Measurements from ENCODE around the gene CYSLTR1. TPM values are rescaled to one million over a fixed set of nuclear protein-coding genes. Genes with fewer than 3 reads are reported as not detected.
A peak's percentile ranks its signal among the peaks of the same experiment; 100 is the strongest.
"Not testable (repeated sequence)": the region's sequence is repeated elsewhere in the genome, so short reads cannot be mapped to it uniquely, and the experiment has no call there.

Gene CYSLTR1
- 0.81 TPM for total RNA-seq
- long read RNA-seq = 0 reads

GRCh38 chrX:78327370-78328086 is at the start of gene CYSLTR1:
CYSLTR1 (minus strand) TSS chrX:78327611; CDS start chrX:78273746, 53,865 bp downstream.
- ATAC-seq (ENCODE audit: poor library complexity) (no peak), DNase-seq (no peak)
- intact Hi-C loops (cut with DNase I) = no loop called here

DNA sequence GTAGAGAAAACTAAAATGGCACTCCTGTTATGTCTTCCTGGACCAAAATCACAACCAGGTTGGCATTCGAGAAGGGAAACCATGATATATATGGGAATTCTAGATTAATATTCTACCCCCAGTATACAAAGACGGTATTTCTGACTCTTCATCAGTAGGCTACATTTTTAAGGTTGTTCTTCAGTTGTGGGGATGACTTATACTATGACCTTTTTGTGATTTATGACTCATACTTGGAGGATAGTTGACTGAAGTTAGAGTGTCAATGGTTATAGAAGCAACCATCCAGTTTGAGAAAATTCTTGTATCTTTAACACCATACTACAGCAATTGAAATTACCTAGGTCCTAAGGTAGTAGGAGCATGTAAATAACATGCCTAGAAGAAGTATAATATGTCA is 49.8 kb upstream of the CYSLTR1 start:
- no peak for DNase-seq
- intact Hi-C loops (cut with DNase I) = no loop called here
- no peak for ATAC-seq (ENCODE audit: poor library complexity)

GRCh38 chrX:78375894-78376293 is 48.5 kb upstream of the CYSLTR1 start:
- DNase-seq = no peak
- ATAC-seq (ENCODE audit: poor library complexity) = no peak
- intact Hi-C loops (cut with DNase I) = no loop called here

- intact Hi-C loops (cut with DNase I) = no loop called here
- DNase-seq (no peak), ATAC-seq (ENCODE audit: poor library complexity) (no peak)
These were observed 39.2 kb upstream of the CYSLTR1 start for GRCh38 chrX:78366576-78366975.

GRCh38 chrX:78357342-78358055 is 30.1 kb upstream of the CYSLTR1 start:
- intact Hi-C loops (cut with DNase I) = no loop called here
- ATAC-seq (ENCODE audit: poor library complexity) = no peak
- DNase-seq = no peak

- intact Hi-C loops (cut with DNase I) = no loop called here
- no peak for ATAC-seq (ENCODE audit: poor library complexity)
- no peak for DNase-seq
These were observed 6.1 kb upstream of the CYSLTR1 start for GRCh38 chrX:78333521-78333920.

- intact Hi-C loops (cut with DNase I) = no loop called here
- ATAC-seq (ENCODE audit: poor library complexity) = no peak
- no peak for DNase-seq
These were observed 4.3 kb upstream of the CYSLTR1 start for GRCh38 chrX:78331708-78332107.

DNA sequence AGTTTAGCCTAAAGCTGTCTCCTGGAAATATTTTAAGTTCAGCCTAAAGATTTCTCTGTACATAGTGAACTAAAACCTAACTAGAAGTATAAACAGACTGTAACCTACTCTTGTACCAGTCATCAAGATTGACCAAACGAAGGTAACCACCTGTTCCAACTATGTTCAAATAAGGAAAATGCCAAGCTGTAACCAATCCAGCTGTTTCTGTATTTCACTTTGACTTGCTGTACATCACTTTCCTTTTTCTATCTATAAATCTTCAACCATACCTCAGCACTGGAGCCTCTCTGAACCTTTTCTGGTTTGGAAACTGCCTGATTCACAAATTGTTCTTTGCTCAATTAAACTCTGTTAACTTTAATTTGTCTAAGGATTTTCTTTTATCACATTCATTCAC is 3.1 kb upstream of the CYSLTR1 start:
- intact Hi-C loops (cut with DNase I) = no loop called here
- DNase-seq (no peak), ATAC-seq (ENCODE audit: poor library complexity) (no peak)

DNA sequence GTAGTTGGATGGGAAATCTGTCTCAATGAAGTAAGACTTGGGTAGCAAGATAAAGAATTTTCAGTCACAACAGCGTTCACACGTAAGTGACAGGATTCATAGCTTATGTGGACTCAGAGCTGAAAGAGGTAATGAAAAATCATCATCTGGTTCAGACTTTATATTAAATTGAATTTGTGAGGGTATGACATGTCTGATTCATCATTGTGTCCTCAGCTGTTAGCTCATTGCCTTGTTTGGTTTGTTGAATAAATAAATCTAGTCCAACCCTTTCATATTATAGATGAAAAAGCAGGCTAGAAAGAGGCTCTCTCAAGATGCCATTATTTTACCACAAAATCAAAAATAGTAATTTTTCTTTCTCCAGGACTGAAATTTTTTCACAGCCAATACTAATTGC is 2.7 kb upstream of the CYSLTR1 start:
- intact Hi-C loops (cut with DNase I) = no loop called here
- no peak for ATAC-seq (ENCODE audit: poor library complexity)
- DNase-seq = no peak

DNA sequence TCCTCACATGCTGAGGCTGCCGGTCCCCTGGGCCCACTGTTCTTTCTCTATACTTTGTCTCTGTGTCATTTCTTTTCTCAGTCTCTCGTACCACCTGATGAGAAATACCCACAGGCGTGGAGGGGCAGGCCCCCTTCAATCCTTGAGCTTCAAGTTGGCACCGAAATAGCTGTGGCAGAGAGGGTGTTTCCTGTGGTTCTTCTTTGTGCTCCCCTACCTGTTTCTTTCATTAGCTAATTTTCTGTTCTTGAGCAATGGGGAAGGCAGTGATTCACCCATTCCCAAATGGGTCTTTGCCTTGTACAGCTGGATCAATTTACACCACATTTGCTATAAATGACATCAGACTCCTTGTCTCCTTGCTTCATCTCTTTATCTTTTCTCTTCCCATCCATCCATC is 2.1 kb upstream of the CYSLTR1 start:
- DNase-seq (no peak), ATAC-seq (ENCODE audit: poor library complexity) (no peak)
- intact Hi-C loops (cut with DNase I) = no loop called here

- no peak for ATAC-seq (ENCODE audit: poor library complexity)
- DNase-seq = no peak
- intact Hi-C loops (cut with DNase I) = no loop called here
These were observed 1.0 kb downstream of the CYSLTR1 start for GRCh38 chrX:78326401-78326800.

GRCh38 chrX:78322863-78323262 is 4.5 kb downstream of the CYSLTR1 start:
- intact Hi-C loops (cut with DNase I) = no loop called here
- DNase-seq (no peak), ATAC-seq (ENCODE audit: poor library complexity) (no peak)

- intact Hi-C loops (cut with DNase I) = no loop called here
- ATAC-seq (ENCODE audit: poor library complexity) = peak; percentile 53
These were observed 5.6 kb downstream of the CYSLTR1 start for GRCh38 chrX:78321809-78322208.

GRCh38 chrX:78316265-78316664 is 11.1 kb downstream of the CYSLTR1 start:
- DNase-seq = no peak
- intact Hi-C loops (cut with DNase I) = no loop called here
- ATAC-seq (ENCODE audit: poor library complexity) = peak; percentile 20

More at GRCh38 chrX:78321809-78322208, 5.6 kb downstream of the CYSLTR1 start:
- peak; percentile 42 for DNase-seq

- intact Hi-C loops (cut with DNase I) = no loop called here
- DNase-seq (no peak), ATAC-seq (ENCODE audit: poor library complexity) (no peak)
These were observed 11.7 kb downstream of the CYSLTR1 start for GRCh38 chrX:78315745-78316144.

DNA sequence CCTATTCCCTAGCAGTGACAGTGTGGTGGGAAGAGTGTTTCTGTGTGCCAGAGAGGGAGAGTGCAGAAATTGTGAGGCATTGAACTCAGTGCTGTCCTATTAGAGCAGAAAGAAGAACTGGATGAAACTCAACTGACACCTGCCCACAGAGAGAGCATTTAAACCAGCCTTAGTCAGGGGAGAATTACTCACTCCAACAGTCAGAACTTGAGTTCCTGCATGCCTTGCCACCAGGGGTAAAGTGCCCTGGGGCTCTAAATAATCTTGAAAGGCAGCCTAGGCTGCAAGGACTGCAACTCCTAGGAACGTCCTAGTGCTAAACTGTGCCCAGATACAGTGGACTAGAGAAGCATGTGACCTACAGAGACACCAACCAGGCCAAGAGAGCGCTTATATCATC is 12.8 kb downstream of the CYSLTR1 start:
- intact Hi-C loops (cut with DNase I) = no loop called here
- DNase-seq (no peak), ATAC-seq (ENCODE audit: poor library complexity) (no peak)

DNA sequence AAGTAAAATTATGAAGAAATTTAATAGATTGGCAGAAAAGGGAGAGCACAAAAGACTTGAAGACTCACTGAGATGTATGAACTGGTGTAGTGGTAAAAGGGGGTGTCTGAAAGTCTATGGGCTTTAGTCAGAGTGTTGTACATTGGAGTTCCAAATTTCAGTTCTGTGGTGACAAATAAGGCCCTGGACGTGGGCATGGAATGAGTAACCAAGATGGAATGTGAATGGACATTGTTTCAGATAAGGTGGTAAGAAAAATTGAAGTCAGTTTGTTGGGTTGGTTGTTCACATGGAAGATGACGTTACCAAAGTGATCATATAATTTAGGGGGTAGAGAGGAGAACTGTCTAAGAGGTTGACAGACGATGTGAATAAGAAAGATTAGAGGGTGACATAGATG is 13.9 kb downstream of the CYSLTR1 start:
- ATAC-seq (ENCODE audit: poor library complexity) = no peak
- intact Hi-C loops (cut with DNase I) = no loop called here
- no peak for DNase-seq

- intact Hi-C loops (cut with DNase I) = no loop called here
- no peak for ATAC-seq (ENCODE audit: poor library complexity)
- DNase-seq = no peak
These were observed 19.7 kb downstream of the CYSLTR1 start for GRCh38 chrX:78307665-78308064.

GRCh38 chrX:78303086-78303485 is 24.3 kb downstream of the CYSLTR1 start:
- ATAC-seq (ENCODE audit: poor library complexity) (no peak), DNase-seq (no peak)
- intact Hi-C loops (cut with DNase I) = no loop called here

GRCh38 chrX:78300933-78301332 is 26.5 kb downstream of the CYSLTR1 start:
- intact Hi-C loops (cut with DNase I); ATAC-seq (ENCODE audit: poor library complexity); DNase-seq: not testable (repeated sequence)
